Right lobe of liver (tissue), 4 donors: ENCODE measurements around the gene COMT.

Source experiments
- CTCF ChIP-seq, 4 donors: fragments of 200-600 bp in 3 of 4; fragments of 450-650 bp in 1 of 4; IDR thresholded peaks; one replicate each; pipeline versions ENCODE4 v1.5.1 to v1.8.0; 2016 to 2022; ENCODE audit warnings: antibody characterized with exemption in 4 of 4, mild to moderate bottlenecking in 2 of 4
- POLR2A ChIP-seq: fragments of 450-650 bp; IDR thresholded peaks from one replicate; pipeline ENCODE4 v1.6.1; 2017; ENCODE audit warnings: antibody characterized with exemption, mild to moderate bottlenecking
- donor health status: DM: no; HTN: no; CAD: no.
- donor health status: DM: no; HTN: no; CAD: no.
- donor health status: DM: no; HTN: yes; CAD: no.

DNA sequence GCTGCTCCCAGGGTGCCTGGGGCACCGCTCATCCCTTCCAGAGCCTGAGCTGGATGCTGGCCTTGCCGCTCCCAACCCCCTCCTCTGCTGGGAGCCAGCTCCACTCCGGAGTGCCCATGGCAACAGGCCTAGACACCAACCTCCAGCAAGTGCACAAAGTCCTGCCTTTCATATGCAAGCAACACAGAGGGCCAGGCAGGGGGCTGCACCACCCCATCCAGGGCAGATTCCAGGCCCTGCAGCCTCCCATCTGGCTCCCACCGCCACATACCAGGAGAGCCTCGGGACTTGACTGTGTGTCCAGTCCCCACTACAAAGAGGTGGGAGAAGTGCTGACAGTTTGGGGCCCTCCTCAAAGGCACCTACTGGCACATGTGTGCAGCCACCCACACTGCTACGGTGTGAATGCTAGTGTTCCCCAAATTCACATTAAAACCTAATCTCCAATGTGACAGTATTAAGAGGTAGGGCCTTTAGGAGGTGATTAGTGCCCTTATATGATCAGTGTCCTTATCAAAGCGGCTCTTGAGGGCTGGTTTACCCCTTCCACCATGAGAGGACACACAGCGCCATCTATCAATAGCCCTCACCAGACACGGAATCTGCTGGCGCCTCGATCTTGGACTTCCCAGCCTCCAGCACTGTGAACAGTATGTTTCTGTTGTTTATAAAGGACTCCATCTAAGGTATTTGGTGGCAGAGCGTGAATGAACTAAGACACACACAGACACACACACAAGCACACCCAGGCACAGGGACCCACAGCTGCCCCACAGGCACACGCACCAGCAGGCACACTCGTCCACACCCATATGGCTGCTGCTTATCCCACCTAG lies 58.9 kb downstream of the COMT start:
- no peak for TF ChIP-seq CTCF (IDR thresholded peaks at IDR 0.05)
- TF ChIP-seq POLR2A: no peak
